ENCODE results near the gene TLX3. TPM values are rescaled to one million over a fixed set of nuclear protein-coding genes. Genes with fewer than 3 reads are reported as not detected.
A peak's percentile ranks its signal among the peaks of the same experiment; 100 is the strongest.

TLX3 gene
- total RNA-seq, 2 experiments from 2014 or later: not detected

- Mint-ChIP-seq H3K27me3 (ENCODE audit: low read depth) (peaks cover 75% of the 10 kb centered on the region), H3K9me3 (no peaks in the 10 kb centered on the region), H3K36me3 (ENCODE audit: low read depth) (peaks cover 2% of the 10 kb centered on the region), H3K4me3 (no peak overlapping the region), H3K27ac (no peak overlapping the region), H3K4me1 (ENCODE audit: low read depth) (peaks cover 18% of the 10 kb centered on the region)
- DNase-seq: no peak
- CTCF ChIA-PET: no interaction called here
- intact Hi-C loops (cut with micrococcal nuclease): loop anchor here (5.0 kb wide), 1 partner anchor 1925 kb away; no protein-coding TSS in a partner anchor
Observed at GRCh38 chr5:171317230-171317629, 8.2 kb downstream of the TLX3 start.

GRCh38 chr5:171318026-171318425, 9.0 kb downstream of the TLX3 start:
- no peak overlapping the region for H3K27ac Mint-ChIP-seq
- no peaks in the 10 kb centered on the region for H3K36me3 Mint-ChIP-seq (ENCODE audit: low read depth)
- DNase-seq: no peak
- no peaks in the 10 kb centered on the region for H3K9me3 Mint-ChIP-seq
- H3K27me3 Mint-ChIP-seq (ENCODE audit: low read depth): peaks cover 72% of the 10 kb centered on the region
- H3K4me3 Mint-ChIP-seq: no peak overlapping the region
- intact Hi-C loops (cut with micrococcal nuclease): loop anchor here (5.0 kb wide), 1 partner anchor 1924 kb away; no protein-coding TSS in a partner anchor
- H3K4me1 Mint-ChIP-seq (ENCODE audit: low read depth): peaks cover 11% of the 10 kb centered on the region
- CTCF ChIA-PET: interaction anchor here (0.6 to 1.4 kb wide), 2 partner anchors 22 to 24 kb away, joined by 3 read pairs; no protein-coding TSS in a partner anchor

GRCh38 chr5:171321447-171321846, 12.4 kb downstream of the TLX3 start:
- CTCF ChIA-PET: no interaction called here
- peaks cover 71% of the 10 kb centered on the region for H3K27me3 Mint-ChIP-seq (ENCODE audit: low read depth)
- no peaks in the 10 kb centered on the region for H3K36me3 Mint-ChIP-seq (ENCODE audit: low read depth)
- H3K9me3 Mint-ChIP-seq: no peaks in the 10 kb centered on the region
- no peak for DNase-seq
- intact Hi-C loops (cut with micrococcal nuclease): no loop called here
- H3K4me3 Mint-ChIP-seq: no peak overlapping the region
- H3K4me1 Mint-ChIP-seq (ENCODE audit: low read depth): no peaks in the 10 kb centered on the region
- H3K27ac Mint-ChIP-seq: no peak overlapping the region

- no peak for DNase-seq
- Mint-ChIP-seq H3K4me1 (ENCODE audit: low read depth) (no peaks in the 10 kb centered on the region), H3K4me3 (no peak overlapping the region), H3K9me3 (no peaks in the 10 kb centered on the region), H3K27me3 (ENCODE audit: low read depth) (peaks cover 61% of the 10 kb centered on the region), H3K27ac (no peak overlapping the region), H3K36me3 (ENCODE audit: low read depth) (no peaks in the 10 kb centered on the region)
- CTCF ChIA-PET: interaction anchor here (0.8 to 1.5 kb wide), 2 partner anchors 10 to 15 kb away, joined by 3 read pairs; no protein-coding TSS in a partner anchor
- intact Hi-C loops (cut with micrococcal nuclease): no loop called here
Observed at GRCh38 chr5:171322527-171322926, 13.5 kb downstream of the TLX3 start.

GRCh38 chr5:171323007-171323406, 14.0 kb downstream of the TLX3 start:
- intact Hi-C loops (cut with micrococcal nuclease): no loop called here
- Mint-ChIP-seq H3K4me3 (no peak overlapping the region), H3K27me3 (ENCODE audit: low read depth) (peaks cover 56% of the 10 kb centered on the region), H3K4me1 (ENCODE audit: low read depth) (no peaks in the 10 kb centered on the region), H3K36me3 (ENCODE audit: low read depth) (no peaks in the 10 kb centered on the region), H3K9me3 (no peaks in the 10 kb centered on the region), H3K27ac (no peak overlapping the region)
- CTCF ChIA-PET: interaction anchor here (0.8 to 1.5 kb wide), 2 partner anchors 9 to 14 kb away, joined by 3 read pairs; no protein-coding TSS in a partner anchor
- no peak for DNase-seq

GRCh38 chr5:171323806-171324632, 15.0 kb downstream of the TLX3 start:
- peaks cover 49% of the 10 kb centered on the region for H3K27me3 Mint-ChIP-seq (ENCODE audit: low read depth)
- no peak overlapping the region for H3K27ac Mint-ChIP-seq
- no peak for DNase-seq
- no peaks in the 10 kb centered on the region for H3K9me3 Mint-ChIP-seq
- no peak overlapping the region for H3K4me3 Mint-ChIP-seq
- no peaks in the 10 kb centered on the region for H3K4me1 Mint-ChIP-seq (ENCODE audit: low read depth)
- intact Hi-C loops (cut with micrococcal nuclease): no loop called here
- no peaks in the 10 kb centered on the region for H3K36me3 Mint-ChIP-seq (ENCODE audit: low read depth)
- CTCF ChIA-PET: interaction anchor here (0.6 to 1.5 kb wide), 2 partner anchors 13 to 295 kb away, joined by 3 read pairs; no protein-coding TSS in a partner anchor

GRCh38 chr5:171330021-171330420, 21.0 kb downstream of the TLX3 start:
- Mint-ChIP-seq H3K27ac (no peak overlapping the region), H3K36me3 (ENCODE audit: low read depth) (no peaks in the 10 kb centered on the region), H3K27me3 (ENCODE audit: low read depth) (peaks cover 18% of the 10 kb centered on the region), H3K4me1 (ENCODE audit: low read depth) (no peaks in the 10 kb centered on the region), H3K4me3 (no peak overlapping the region), H3K9me3 (no peaks in the 10 kb centered on the region)
- DNase-seq: no peak
- CTCF ChIA-PET: no interaction called here
- intact Hi-C loops (cut with micrococcal nuclease): no loop called here

GRCh38 chr5:171335616-171336015, 26.6 kb downstream of the TLX3 start:
- Mint-ChIP-seq H3K36me3 (ENCODE audit: low read depth) (no peaks in the 10 kb centered on the region), H3K27me3 (ENCODE audit: low read depth) (peaks cover 32% of the 10 kb centered on the region), H3K4me3 (no peak overlapping the region), H3K9me3 (no peaks in the 10 kb centered on the region), H3K27ac (no peak overlapping the region), H3K4me1 (ENCODE audit: low read depth) (peaks cover 5% of the 10 kb centered on the region)
- CTCF ChIA-PET: no interaction called here
- DNase-seq: no peak
- intact Hi-C loops (cut with micrococcal nuclease): loop anchor here (2.0 kb wide), 2 partner anchors 591 to 697 kb away; no protein-coding TSS in a partner anchor

GRCh38 chr5:171336521-171337209, 27.6 kb downstream of the TLX3 start:
- H3K4me1 Mint-ChIP-seq (ENCODE audit: low read depth): peaks cover 5% of the 10 kb centered on the region
- H3K36me3 Mint-ChIP-seq (ENCODE audit: low read depth): no peaks in the 10 kb centered on the region
- intact Hi-C loops (cut with micrococcal nuclease): loop anchor here (1.0 to 2.0 kb wide), 4 partner anchors 63 to 698 kb away; no protein-coding TSS in a partner anchor
- peak; percentile 49 for DNase-seq
- no peak overlapping the region for H3K27ac Mint-ChIP-seq
- CTCF ChIA-PET: interaction anchor here (0.7 to 2.9 kb wide), 4 partner anchors 13 to 698 kb away, joined by 3 to 12 read pairs (median 4); no protein-coding TSS in a partner anchor
- no peaks in the 10 kb centered on the region for H3K9me3 Mint-ChIP-seq
- H3K27me3 Mint-ChIP-seq (ENCODE audit: low read depth): peaks cover 32% of the 10 kb centered on the region
- H3K4me3 Mint-ChIP-seq: peak overlapping the region; percentile 62

- CTCF ChIA-PET: interaction anchor here (0.7 to 2.9 kb wide), 4 partner anchors 14 to 699 kb away, joined by 3 to 12 read pairs (median 4); no protein-coding TSS in a partner anchor
- intact Hi-C loops (cut with micrococcal nuclease): loop anchor here (1.0 to 2.0 kb wide), 4 partner anchors 64 to 698 kb away; no protein-coding TSS in a partner anchor
- Mint-ChIP-seq H3K4me1 (ENCODE audit: low read depth) (peaks cover 5% of the 10 kb centered on the region), H3K4me3 (peak overlapping the region; percentile 62), H3K27me3 (ENCODE audit: low read depth) (peaks cover 32% of the 10 kb centered on the region), H3K9me3 (no peaks in the 10 kb centered on the region), H3K36me3 (ENCODE audit: low read depth) (no peaks in the 10 kb centered on the region), H3K27ac (no peak overlapping the region)
- DNase-seq: no peak
Observed at GRCh38 chr5:171337210-171337569, 28.1 kb downstream of the TLX3 start.

GRCh38 chr5:171340042-171340441, 31.0 kb downstream of the TLX3 start:
- Mint-ChIP-seq H3K36me3 (ENCODE audit: low read depth) (no peaks in the 10 kb centered on the region), H3K27ac (no peak overlapping the region), H3K9me3 (no peaks in the 10 kb centered on the region), H3K27me3 (ENCODE audit: low read depth) (peaks cover 28% of the 10 kb centered on the region), H3K4me1 (ENCODE audit: low read depth) (peaks cover 5% of the 10 kb centered on the region), H3K4me3 (no peak overlapping the region)
- intact Hi-C loops (cut with micrococcal nuclease): loop anchor here (5.0 to 10.0 kb wide), 2 partner anchors 355 to 533 kb away; no protein-coding TSS in a partner anchor
- CTCF ChIA-PET: interaction anchor here (0.6 to 3.2 kb wide), 4 partner anchors 22 to 234 kb away, joined by 3 to 20 read pairs (median 4); no protein-coding TSS in a partner anchor
- no peak for DNase-seq

- no peaks in the 10 kb centered on the region for H3K9me3 Mint-ChIP-seq
- CTCF ChIA-PET: interaction anchor here (0.6 to 3.2 kb wide), 3 partner anchors 22 to 177 kb away, joined by 3 to 20 read pairs (median 3); no protein-coding TSS in a partner anchor
- no peak for DNase-seq
- no peak overlapping the region for H3K4me3 Mint-ChIP-seq
- no peak overlapping the region for H3K27ac Mint-ChIP-seq
- peaks cover 5% of the 10 kb centered on the region for H3K4me1 Mint-ChIP-seq (ENCODE audit: low read depth)
- H3K36me3 Mint-ChIP-seq (ENCODE audit: low read depth): no peaks in the 10 kb centered on the region
- H3K27me3 Mint-ChIP-seq (ENCODE audit: low read depth): peaks cover 25% of the 10 kb centered on the region
- intact Hi-C loops (cut with micrococcal nuclease): loop anchor here (5.0 to 10.0 kb wide), 2 partner anchors 356 to 533 kb away; no protein-coding TSS in a partner anchor
Observed at GRCh38 chr5:171340491-171340890, 31.4 kb downstream of the TLX3 start.

Data from activated naive CD4-positive, alpha-beta T cell treated with anti-CD3 and anti-CD28 coated beads for 36 hours (primary cell).